HTR-8/SVneo (cell line): Measurements from ENCODE around the gene CES2.
"Not testable (repeated sequence)": the region's sequence is repeated elsewhere in the genome, so short reads cannot be mapped to it uniquely, and the experiment has no call there.

Experiments used
- DNase-seq: peaks from one replicate; pipeline ENCODE4 v3.0.0; 2011; ENCODE audit warnings: low spot score, mixed read lengths; ENCODE audit not compliant: insufficient read length
- FAIRE-seq: peaks from 2 replicates; lab custom pipeline; 2011; peaks lifted over from hg19 to GRCh38; lab: Jason Lieb, UNC

Gene CES2

DNA sequence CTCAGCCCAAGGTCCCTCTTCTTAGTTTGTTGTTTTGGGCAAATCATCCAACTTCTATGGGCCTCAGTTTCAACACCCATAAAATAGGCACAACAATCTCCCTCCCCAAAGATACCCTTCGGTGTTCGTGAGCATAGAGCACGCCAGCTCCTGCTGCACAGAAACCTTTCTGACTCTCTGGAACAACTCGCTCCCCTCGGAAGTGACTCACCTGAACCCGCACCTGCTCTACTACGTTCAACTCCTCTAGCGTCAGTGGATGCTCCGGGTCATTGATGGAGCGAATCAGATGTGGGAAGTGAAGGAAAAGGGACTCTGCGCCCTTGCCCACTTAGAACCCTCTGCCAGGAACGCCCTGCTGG is 1.6 kb upstream of the CES2 start:
- FAIRE-seq, result no peak
- peak; percentile 37 for DNase-seq

- FAIRE-seq (peak; percentile 99), DNase-seq (peak; percentile 87)
These were observed 1.0 kb upstream of the CES2 start, which contains the start of gene CIAO2B for GRCh38 chr16:66934138-66934838. Gene CIAO2B, minus strand, starts transcription at chr16:66934402. Its CDS starts 38 bp downstream, at chr16:66934364.

DNA sequence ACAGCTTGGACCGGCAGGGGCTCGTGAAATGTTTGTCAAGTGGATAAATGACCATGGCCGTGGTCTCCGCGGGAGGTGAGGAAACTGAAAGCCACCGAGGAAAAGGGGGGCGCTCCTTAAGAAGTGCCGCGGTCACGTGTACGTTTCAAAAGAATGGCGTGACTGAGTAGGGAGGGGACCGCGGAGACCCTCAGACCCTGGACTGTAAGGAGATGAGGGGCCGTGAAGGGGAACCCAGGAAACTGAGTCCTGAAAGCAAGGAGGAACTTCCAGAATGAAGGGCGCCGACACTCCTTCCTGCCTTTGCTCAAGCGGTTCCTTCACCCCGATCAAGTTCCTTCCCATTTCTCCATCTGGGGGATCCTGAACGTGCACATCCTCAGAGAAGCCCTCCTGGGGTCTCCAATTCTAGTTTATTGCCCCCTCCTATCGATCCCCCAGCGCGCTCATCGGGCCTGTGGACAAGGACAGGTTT is 440 bp upstream of the CES2 start:
- not testable (repeated sequence) for DNase-seq, FAIRE-seq

DNA sequence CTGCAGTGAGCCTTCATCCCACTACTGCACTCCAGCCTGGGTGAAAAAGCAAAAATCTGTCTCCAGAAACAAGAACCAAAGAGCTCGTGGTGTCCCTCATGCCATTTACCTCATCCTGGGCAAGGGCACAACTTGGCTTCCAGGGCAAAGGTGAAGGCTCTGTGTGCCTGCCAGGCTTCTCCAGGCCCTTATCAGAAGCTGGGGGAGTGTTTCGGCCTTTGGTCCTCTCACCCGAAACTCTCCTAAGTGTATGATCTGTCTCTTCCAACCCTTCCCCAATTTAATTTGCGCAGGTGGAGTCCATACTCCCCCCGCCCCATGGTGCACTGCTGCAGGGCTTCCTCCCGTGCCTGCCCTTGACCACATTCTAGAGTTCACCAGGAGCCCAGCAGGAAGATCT is 1.1 kb downstream of the CES2 start:
- DNase-seq (no peak), FAIRE-seq (no peak)

DNA sequence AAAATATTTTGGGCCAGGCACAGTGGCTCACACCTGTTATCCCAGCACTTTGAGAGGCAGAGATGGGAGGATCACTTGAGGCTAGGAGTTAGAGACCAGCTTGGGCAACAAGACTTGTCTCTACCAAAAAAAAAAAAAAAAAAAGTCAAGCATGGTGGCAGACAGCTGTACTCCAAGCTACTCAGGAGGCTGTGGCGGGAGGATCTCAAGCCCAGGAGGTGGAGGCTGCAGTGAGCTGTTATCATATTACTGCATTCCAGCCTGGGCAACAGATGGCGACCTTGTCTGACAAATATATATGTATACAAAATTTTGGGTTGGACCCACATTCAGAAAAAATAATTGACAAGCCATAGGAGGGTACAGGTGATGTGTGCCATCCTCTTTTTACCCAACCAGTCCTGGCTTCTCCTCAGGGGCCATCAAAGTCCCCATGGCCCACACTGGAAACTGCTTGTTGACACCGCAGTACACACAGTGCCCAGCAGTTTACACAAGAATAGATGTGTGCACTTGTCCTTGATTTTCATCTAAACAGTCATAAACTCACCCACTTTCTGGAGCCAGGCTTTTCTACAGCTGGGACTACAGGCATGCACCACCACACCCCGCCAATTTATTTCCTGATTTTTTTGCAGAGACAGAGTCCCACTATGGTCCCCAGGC is 1.7 kb downstream of the CES2 start:
- no peak for FAIRE-seq

GRCh38 chr16:66937725-66938337 is 2.5 kb downstream of the CES2 start:
- no peak for DNase-seq
- FAIRE-seq, result no peak

More for the DNA sequence above, 1.7 kb downstream of the CES2 start:
- no peak for DNase-seq

GRCh38 chr16:66939366-66939765 is 4.0 kb downstream of the CES2 start:
- DNase-seq, result no peak
- FAIRE-seq, result no peak

GRCh38 chr16:66940236-66940635 is 4.9 kb downstream of the CES2 start:
- FAIRE-seq (peak; percentile 42), DNase-seq (no peak)

- no peak for FAIRE-seq
These were observed 7.7 kb downstream of the CES2 start for GRCh38 chr16:66942981-66943380.

DNA sequence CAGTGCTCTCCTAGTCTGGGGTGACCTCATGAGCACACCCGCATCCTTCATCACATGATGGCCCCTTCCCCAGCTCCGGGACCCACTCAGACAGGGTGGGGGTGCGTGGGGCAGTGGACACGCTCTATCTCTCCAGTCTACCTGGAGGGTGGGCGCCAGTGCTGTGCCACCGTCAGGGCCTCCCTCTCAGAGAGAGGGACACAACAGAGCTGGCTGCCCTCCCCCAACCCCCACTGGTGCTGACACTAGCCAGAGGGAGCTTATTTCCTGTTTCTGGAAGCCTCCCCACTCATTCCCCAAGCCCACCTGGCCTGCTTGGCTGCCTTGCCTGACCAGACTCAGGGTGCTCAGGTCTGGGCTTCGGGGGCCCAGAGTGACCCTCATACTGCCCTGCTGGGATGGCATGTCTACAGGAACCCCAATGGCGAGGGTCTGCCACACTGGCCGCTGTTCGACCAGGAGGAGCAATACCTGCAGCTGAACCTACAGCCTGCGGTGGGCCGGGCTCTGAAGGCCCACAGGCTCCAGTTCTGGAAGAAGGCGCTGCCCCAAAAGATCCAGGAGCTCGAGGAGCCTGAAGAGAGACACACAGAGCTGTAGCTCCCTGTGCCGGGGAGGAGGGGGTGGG is 8.2 kb downstream of the CES2 start:
- FAIRE-seq (no peak), DNase-seq (no peak)

More at GRCh38 chr16:66942981-66943380, 7.7 kb downstream of the CES2 start:
- no peak for DNase-seq

DNA sequence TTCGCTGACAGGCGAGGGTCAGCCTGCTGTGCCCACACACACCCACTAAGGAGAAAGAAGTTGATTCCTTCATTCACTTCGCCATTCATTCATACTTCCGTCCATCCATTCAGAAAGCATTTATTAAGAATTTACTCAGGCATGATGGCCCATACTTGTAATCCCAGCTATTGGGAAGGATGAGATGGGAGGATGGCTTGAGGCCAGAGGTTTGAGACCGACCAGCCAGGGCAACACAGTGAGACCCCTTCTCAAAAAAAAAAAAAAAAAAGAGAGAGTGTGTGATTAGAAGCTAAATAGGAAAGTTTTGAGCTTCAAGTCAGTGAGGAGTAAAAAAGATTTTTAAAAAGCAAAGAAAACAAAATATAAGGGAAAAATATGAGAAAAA is 8.7 kb downstream of the CES2 start:
- DNase-seq, result no peak
- FAIRE-seq, result no peak

- not testable (repeated sequence) for FAIRE-seq, DNase-seq
These were observed 9.7 kb downstream of the CES2 start for GRCh38 chr16:66944971-66945370.

DNA sequence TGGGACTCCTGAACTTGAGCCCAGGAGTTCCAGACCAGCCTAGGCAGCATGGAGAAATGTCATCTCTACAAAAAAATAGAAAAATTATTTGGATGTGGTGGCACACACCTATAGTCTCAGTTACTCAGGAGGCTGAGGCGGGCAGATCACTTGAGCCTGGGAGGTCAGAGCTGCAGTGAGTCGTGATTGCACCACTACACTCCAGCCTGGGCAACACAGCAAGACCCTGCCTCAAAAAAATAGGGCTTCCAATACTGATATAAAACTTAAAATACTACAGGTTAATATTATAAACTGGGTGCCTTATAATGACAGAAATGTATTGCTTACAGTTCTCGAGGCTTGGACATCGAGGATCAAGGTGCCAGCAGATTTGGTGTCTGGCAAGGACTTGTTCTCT is 10.6 kb downstream of the CES2 start:
- no peak for FAIRE-seq
- DNase-seq, result no peak

DNA sequence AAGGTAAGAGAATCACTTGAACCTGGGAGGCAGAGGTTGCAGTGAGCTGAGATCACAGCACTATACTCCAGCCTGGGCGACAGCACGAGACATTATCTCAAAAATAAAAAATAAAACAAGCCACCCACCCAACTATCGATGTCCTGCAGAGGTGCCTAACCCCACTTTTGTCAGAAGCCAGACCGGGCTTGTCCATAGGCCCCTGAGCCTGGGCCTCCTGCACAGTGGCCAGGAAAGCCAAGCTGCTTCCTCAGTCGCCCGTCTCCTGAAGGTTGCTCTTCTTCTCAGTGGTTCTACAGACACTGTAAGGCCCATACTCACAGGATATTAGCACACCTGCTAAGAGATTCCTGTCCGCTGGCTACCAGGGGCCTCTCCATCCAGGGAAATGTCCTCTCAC is 11.2 kb downstream of the CES2 start:
- FAIRE-seq, result no peak
- no peak for DNase-seq

GRCh38 chr16:66946974-66947301 is 11.6 kb downstream of the CES2 start:
- DNase-seq, result no peak
- no peak for FAIRE-seq

DNA sequence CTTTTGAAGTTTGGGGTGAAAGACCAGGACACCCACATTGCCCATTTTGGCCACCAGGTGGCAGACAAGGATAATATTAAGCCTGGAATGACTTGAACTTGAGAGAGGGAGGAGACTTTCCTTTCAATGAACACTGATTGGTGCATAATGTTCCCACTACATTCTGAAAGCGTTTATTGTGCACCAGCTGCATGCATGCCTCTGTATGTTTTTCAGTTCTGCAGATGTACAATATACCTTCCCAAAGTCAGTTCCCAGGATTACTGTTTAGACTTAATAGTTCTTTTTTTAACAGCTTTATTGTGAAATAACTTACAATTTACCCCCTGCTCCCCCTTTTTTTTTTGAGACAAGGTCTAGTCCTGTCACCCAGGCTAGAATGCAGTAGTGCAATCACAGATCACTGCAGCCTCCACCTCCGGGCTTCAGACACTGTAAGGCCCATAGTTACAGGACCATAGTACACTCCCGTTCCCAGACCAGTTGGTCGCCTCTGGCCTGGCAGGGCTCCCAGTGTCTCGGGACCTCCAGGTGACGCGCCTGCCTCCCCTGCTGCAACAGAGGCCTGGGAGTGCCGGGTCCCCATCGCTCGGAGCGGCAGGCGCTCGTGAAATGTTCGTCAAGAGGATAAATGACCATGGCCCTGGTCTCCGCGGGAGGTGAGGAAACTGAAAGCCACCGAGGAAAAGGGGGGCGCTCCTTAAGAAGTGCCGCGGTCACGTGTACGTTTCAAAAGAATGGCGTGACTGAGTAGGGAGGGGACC is 12.2 kb downstream of the CES2 start:
- DNase-seq (peak; percentile 91), FAIRE-seq (peak; percentile 93)

- DNase-seq (no peak), FAIRE-seq (peak; percentile 69)
These were observed 13.0 kb downstream of the CES2 start for GRCh38 chr16:66948134-66948836.

DNA sequence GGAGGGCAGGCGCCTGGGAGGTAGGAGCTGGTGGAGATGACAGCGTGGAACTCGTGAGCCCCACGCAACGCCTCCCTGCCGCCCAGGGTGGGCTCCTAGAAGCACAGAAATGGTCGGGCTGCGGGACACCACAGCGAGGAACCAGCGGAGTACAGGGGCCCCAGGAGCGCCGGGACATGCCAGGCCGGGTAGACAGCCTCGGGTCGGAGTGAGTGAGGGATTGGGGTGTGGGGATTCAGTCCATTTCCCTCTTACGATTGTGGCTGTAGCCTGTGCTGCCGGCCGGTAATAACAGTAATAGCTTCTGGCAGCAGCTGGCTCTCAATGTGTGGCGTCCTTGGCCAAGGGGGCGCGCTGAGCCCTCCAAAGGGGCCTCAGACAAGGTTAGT is 13.5 kb downstream of the CES2 start:
- FAIRE-seq, result no peak
- DNase-seq, result no peak

- FAIRE-seq, result no peak
- DNase-seq, result no peak
These were observed 14.2 kb downstream of the CES2 start for GRCh38 chr16:66949472-66949871.

DNA sequence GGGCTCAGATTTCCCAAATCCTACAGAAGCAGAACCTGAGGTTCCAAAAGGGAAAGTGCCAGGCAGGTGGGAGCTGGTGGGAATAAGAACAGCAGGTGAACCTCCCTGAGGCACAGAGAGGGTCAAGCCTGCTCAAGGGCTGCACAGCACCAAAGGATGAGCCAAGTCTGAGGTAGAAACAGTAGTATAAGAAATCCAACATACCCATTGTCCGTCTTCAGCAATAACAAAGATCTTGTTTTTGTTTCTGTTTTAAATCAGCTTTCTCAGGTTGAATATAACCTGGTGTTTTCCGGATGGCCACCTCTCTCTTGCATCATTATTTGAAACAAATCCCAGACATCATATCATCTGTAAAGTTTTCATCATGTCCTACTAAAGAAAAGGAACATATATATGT is 15.1 kb downstream of the CES2 start:
- FAIRE-seq, result no peak
- no peak for DNase-seq
